HEK293 (cell line): ENCODE measurements around the gene PAQR5.

Experiments
- CTCF ChIA-PET: fragments of 350-600 bp; formaldehyde crosslinking; extraction: SDS; loops from one replicate; lab custom pipeline; 2021; ENCODE audit warnings: antibody characterized with exemption; lab: Yijun Ruan, JAX
- POLR2A ChIA-PET: fragments of 300-600 bp; formaldehyde crosslinking; extraction: SDS; loops from one replicate; lab custom pipeline; 2020; ENCODE audit warnings: antibody characterized with exemption, inconsistent platforms; lab: Yijun Ruan, JAX
- H3K27ac ChIP-seq: fragments of 200-500 bp; sonication (Bioruptor generic); 2 replicates; pipeline ENCODE4 v1.5.1; 2014; ENCODE audit warnings: low read depth, low read length, control low read depth, inconsistent platforms; ENCODE audit errors: extremely low read depth
- H3K36me3 ChIP-seq, 2 experiments: fragments of 200-500 bp in 1 of 2; sonication (Bioruptor generic) in 1 of 2; 1 replicate in 1 of 2; 2 replicates in 1 of 2; pipeline ENCODE4 v1.5.1; 2014 to 2017; ENCODE audit warnings: inconsistent platforms in 2 of 2, low read length in 2 of 2; ENCODE audit not compliant: control insufficient read depth in 2 of 2, insufficient read depth in 1 of 2
- H3K4me1 ChIP-seq: fragments of 200-500 bp; sonication (Bioruptor generic); 2 replicates; pipeline ENCODE4 v1.5.1; 2014; ENCODE audit warnings: mild to moderate bottlenecking, low read length, inconsistent platforms; ENCODE audit not compliant: control insufficient read depth, insufficient read depth
- H3K4me3 ChIP-seq: 2 replicates; pipeline ENCODE4 v1.5.1; 2011; ENCODE audit warnings: low read depth, mild to moderate bottlenecking, control low read depth, low read length, moderate library complexity
- H3K9me3 ChIP-seq: fragments of 200-500 bp; sonication (Bioruptor generic); 2 replicates; pipeline ENCODE4 v1.5.1; 2014; ENCODE audit warnings: low read depth, low read length, inconsistent platforms; ENCODE audit not compliant: control insufficient read depth, insufficient read depth
- EGR2 ChIP-seq: fragments of 450-650 bp; formaldehyde crosslinking; IDR thresholded peaks from 2 replicates; pipeline ENCODE4 v1.5.1; 2016; ENCODE audit warnings: low read depth, missing biosample characterization, missing genetic modification characterization
- KLF10 ChIP-seq: fragments of 450-650 bp; IDR thresholded peaks from 2 replicates; pipeline ENCODE4 v1.5.1; 2018; ENCODE audit warnings: missing biosample characterization, mild to moderate bottlenecking, missing genetic modification characterization
- TCF7L2 ChIP-seq: IDR thresholded peaks from 2 replicates; pipeline ENCODE4 v1.6.1; 2011; ENCODE audit warnings: low read depth, mild to moderate bottlenecking, inconsistent platforms, low read length, moderate library complexity, borderline replicate concordance
- ZNF292 ChIP-seq: fragments of 450-650 bp; formaldehyde crosslinking; IDR thresholded peaks from 2 replicates; pipeline ENCODE4 v1.5.1; 2016; ENCODE audit warnings: low read depth, missing biosample characterization, missing genetic modification characterization, borderline replicate concordance
- ZNF350 ChIP-seq: fragments of 450-650 bp; formaldehyde crosslinking; IDR thresholded peaks from 2 replicates; pipeline ENCODE4 v1.5.0; 2017; ENCODE audit warnings: missing biosample characterization, mild to moderate bottlenecking, missing genetic modification characterization
- ZNF416 ChIP-seq: fragments of 450-650 bp; formaldehyde crosslinking; IDR thresholded peaks from 2 replicates; pipeline ENCODE4 v1.5.1; 2016; ENCODE audit warnings: missing biosample characterization, missing genetic modification characterization
- ZNF501 ChIP-seq: fragments of 450-650 bp; formaldehyde crosslinking; IDR thresholded peaks from 2 replicates; pipeline ENCODE4 v1.5.1; 2016; ENCODE audit warnings: missing biosample characterization, missing genetic modification characterization
- ZNF791 ChIP-seq: fragments of 450-650 bp; formaldehyde crosslinking; IDR thresholded peaks from 2 replicates; pipeline ENCODE4 v1.5.1; 2016; ENCODE audit warnings: missing biosample characterization, missing genetic modification characterization
- ZNF837 ChIP-seq: fragments of 450-650 bp; formaldehyde crosslinking; IDR thresholded peaks from 2 replicates; pipeline ENCODE4 v1.5.1; 2016; ENCODE audit warnings: missing biosample characterization, missing genetic modification characterization
- TF ChIP-seq, protein P1 (sequence below): fragments of 450-650 bp; formaldehyde crosslinking; IDR thresholded peaks from 2 replicates; pipeline ENCODE4 v1.5.1; 2016; ENCODE audit warnings: missing biosample characterization, missing genetic modification characterization
- TF ChIP-seq, protein P2 (sequence below): fragments of 450-650 bp; formaldehyde crosslinking; IDR thresholded peaks from 2 replicates; pipeline ENCODE4 v1.5.1; 2016; ENCODE audit warnings: missing biosample characterization, missing genetic modification characterization
- TF ChIP-seq, protein P3 (sequence below): fragments of 450-650 bp; formaldehyde crosslinking; IDR thresholded peaks from 2 replicates; pipeline ENCODE4 v1.5.1; 2017; ENCODE audit warnings: missing biosample characterization, missing genetic modification characterization

Gene PAQR5

DNA sequence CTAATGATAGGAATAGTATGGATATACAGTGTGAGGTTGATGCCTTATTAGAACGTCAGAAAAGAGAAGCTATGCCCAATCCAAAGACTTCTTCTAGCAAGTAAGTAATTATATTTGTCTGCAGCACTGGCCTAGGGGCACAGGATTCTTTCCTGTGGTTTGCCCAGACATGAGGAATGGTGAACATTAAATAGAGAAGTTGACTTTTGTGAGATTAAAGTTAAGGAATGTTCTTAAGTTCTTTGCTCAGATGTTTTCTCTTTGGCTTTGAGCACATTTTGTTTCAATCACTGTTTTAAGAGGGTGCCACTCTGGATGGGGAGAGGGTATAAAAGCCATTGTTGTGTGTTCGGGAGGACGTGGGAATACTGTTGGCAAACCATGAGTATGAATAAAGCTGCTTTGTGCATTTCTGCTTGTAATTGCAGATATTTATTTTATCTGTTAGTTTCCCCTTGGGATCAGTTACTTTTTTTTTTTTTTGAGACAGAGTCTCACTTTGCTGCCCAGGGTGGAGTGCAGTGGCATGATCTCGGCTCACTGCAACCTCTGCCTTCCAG is 123.7 kb downstream of the PAQR5 start:
- ChIA-PET CTCF (interaction anchor here (0.6 to 1.9 kb wide), 3 partner anchors 19 to 28 kb away, joined by 5 to 8 read pairs (median 7); no protein-coding TSS in a partner anchor), POLR2A (interaction anchor here (1.6 kb wide), 1 partner anchor 8 kb away, joined by 7 read pairs; the partner anchor contains the start of gene KIF23)
- Histone ChIP-seq H3K9me3 (no peaks in the 10 kb centered on the region), H3K4me3 (no peak overlapping the region), H3K4me1 (no peaks in the 10 kb centered on the region), H3K36me3 (peaks cover 99 to 100% of the 10 kb centered on the region in 2 experiments), H3K27ac (no peak overlapping the region)
- TF ChIP-seq EGR2 (tag by site-specific recombination): no peak
- TF ChIP-seq KLF10 (tag by site-specific recombination): no peak
- TF ChIP-seq ZNF791 (tag by site-specific recombination): no peak

DNA sequence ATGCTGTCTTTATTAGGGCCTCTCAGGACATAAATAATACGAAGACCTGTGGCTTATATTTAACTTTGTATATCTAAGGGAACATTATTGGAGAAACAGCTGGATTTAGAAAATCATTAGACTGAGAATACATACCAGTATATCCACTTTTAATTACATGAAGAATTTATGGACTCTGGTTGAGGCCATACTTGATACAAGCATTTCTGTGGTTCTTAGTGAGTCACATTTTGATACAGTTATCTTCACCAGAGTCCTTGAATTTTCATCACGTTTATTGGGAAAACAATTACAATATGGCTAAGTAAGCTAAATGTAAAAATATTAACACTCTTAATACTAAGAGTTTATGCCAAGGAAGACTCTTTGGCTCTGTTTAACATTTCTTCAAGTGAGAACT is 125.3 kb downstream of the PAQR5 start:
- Histone ChIP-seq H3K36me3 (peaks cover 98 to 100% of the 10 kb centered on the region in 2 experiments), H3K9me3 (no peaks in the 10 kb centered on the region)
- no peak for TF ChIP-seq ZNF501 (tag by site-specific recombination)
- TF ChIP-seq ZNF416 (tag by site-specific recombination): no peak
- TF ChIP-seq, protein P1, sequence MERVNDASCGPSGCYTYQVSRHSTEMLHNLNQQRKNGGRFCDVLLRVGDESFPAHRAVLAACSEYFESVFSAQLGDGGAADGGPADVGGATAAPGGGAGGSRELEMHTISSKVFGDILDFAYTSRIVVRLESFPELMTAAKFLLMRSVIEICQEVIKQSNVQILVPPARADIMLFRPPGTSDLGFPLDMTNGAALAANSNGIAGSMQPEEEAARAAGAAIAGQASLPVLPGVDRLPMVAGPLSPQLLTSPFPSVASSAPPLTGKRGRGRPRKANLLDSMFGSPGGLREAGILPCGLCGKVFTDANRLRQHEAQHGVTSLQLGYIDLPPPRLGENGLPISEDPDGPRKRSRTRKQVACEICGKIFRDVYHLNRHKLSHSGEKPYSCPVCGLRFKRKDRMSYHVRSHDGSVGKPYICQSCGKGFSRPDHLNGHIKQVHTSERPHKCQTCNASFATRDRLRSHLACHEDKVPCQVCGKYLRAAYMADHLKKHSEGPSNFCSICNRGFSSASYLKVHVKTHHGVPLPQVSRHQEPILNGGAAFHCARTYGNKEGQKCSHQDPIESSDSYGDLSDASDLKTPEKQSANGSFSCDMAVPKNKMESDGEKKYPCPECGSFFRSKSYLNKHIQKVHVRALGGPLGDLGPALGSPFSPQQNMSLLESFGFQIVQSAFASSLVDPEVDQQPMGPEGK (tag by site-specific recombination): no peak
- no peak for TF ChIP-seq ZNF837 (tag by site-specific recombination)
- no peak for TF ChIP-seq TCF7L2
- TF ChIP-seq ZNF350 (tag by site-specific recombination): no peak
- TF ChIP-seq, protein P2, sequence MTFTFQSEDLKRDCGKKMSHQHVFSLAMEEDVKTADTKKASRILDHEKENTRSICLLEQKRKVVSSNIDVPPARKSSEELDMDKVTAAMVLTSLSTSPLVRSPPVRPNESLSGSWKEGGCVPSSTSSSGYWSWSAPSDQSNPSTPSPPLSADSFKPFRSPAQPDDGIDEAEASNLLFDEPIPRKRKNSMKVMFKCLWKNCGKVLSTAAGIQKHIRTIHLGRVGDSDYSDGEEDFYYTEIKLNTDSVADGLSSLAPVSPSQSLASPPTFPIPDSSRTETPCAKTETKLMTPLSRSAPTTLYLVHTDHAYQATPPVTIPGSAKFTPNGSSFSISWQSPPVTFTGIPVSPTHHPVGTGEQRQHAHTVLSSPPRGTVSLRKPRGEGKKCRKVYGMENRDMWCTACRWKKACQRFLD: no peak
- TF ChIP-seq ZNF292 (tag by site-specific recombination): no peak
- TF ChIP-seq, all 188 proteins: peak for 0
- POLR2A ChIA-PET: interaction anchor here (1.6 kb wide), 1 partner anchor 10 kb away, joined by 7 read pairs; the partner anchor contains the start of gene KIF23
- Histone ChIP-seq H3K27ac (no peak overlapping the region), H3K4me1 (no peaks in the 10 kb centered on the region), H3K4me3 (no peak overlapping the region)
- CTCF ChIA-PET: no interaction called here

DNA sequence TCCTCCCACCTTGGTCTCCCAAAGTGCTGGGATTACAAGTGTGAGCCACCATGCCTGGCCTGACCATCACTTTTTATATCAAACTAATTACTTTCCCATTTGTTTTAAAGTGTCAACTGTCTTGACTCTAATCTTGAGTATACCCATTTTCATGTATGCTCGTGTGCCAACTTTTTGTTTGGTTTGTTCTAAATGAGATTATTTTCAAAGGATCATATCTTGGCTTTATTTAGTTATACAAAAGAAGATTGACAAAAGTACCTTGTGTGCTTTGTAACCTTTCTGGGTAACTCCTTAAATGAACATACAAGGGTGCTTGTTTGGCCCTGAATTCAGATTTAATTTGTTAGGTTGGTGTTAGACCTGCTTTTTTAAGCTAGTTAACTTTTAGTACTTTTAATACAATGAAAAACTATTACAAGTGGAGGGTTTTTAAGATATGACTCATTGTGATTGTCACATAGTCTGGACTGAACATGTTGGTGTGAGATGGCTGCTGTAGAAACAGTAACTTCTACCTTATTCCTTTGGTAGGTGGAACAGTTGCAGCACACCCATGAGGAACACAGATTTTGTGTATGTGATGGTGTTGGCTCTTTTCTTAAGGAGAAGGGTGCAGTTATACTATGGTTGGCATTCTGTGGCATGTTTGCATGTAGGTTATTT is 126.2 kb downstream of the PAQR5 start:
- TF ChIP-seq, protein P3, sequence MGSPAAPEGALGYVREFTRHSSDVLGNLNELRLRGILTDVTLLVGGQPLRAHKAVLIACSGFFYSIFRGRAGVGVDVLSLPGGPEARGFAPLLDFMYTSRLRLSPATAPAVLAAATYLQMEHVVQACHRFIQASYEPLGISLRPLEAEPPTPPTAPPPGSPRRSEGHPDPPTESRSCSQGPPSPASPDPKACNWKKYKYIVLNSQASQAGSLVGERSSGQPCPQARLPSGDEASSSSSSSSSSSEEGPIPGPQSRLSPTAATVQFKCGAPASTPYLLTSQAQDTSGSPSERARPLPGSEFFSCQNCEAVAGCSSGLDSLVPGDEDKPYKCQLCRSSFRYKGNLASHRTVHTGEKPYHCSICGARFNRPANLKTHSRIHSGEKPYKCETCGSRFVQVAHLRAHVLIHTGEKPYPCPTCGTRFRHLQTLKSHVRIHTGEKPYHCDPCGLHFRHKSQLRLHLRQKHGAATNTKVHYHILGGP (tag by site-specific recombination): no peak
- CTCF ChIA-PET: no interaction called here
- POLR2A ChIA-PET: no interaction called here

More for the DNA sequence above, 126.2 kb downstream of the PAQR5 start:
- no peak overlapping the region for H3K4me3 ChIP-seq
- H3K36me3 ChIP-seq: peaks cover 98 to 100% of the 10 kb centered on the region in 2 experiments
- no peaks in the 10 kb centered on the region for H3K9me3 ChIP-seq
- H3K4me1 ChIP-seq: no peaks in the 10 kb centered on the region
- no peak overlapping the region for H3K27ac ChIP-seq
